Hepatocyte (in vitro differentiated cells): ENCODE results near the gene GP1BB. TPM values are rescaled to one million over a fixed set of nuclear protein-coding genes. Genes with fewer than 3 reads are reported as not detected.
A peak's percentile ranks its signal among the peaks of the same experiment; 100 is the strongest.

ENCODE experiments used
- DNase-seq: peaks from one replicate; pipeline ENCODE4 v3.0.0-alpha.2; 2016; ENCODE audit warnings: low spot score
- H2AFZ ChIP-seq: fragments of 200-600 bp; sonication (generic); 2 replicates; pipeline ENCODE4 v1.6.0; 2016; ENCODE audit warnings: antibody characterized with exemption, mild to moderate bottlenecking
- H3K27ac ChIP-seq: fragments of 200-600 bp; sonication (generic); 2 replicates; pipeline ENCODE4 v1.5.1; 2016; ENCODE audit warnings: mild to moderate bottlenecking
- H3K27me3 ChIP-seq: fragments of 200-600 bp; sonication (generic); 2 replicates; pipeline ENCODE4 v1.6.1; 2016
- H3K36me3 ChIP-seq: fragments of 200-600 bp; sonication (generic); replicated peaks from 2 replicates; pipeline ENCODE4 v1.5.1; 2016; ENCODE audit warnings: low read depth; ENCODE audit not compliant: insufficient read depth
- H3K4me1 ChIP-seq: fragments of 200-600 bp; sonication (generic); 2 replicates; pipeline ENCODE4 v1.5.1; 2016; ENCODE audit warnings: mild to moderate bottlenecking, moderate library complexity; ENCODE audit not compliant: insufficient read depth
- H3K4me2 ChIP-seq: fragments of 200-600 bp; sonication (generic); 2 replicates; pipeline ENCODE4 v1.6.0; 2016
- H3K4me3 ChIP-seq: fragments of 200-600 bp; sonication (generic); 2 replicates; pipeline ENCODE4 v1.5.1; 2016; ENCODE audit warnings: mild to moderate bottlenecking
- H3K79me2 ChIP-seq: fragments of 200-600 bp; sonication (generic); 2 replicates; pipeline ENCODE4 v1.6.0; 2017; ENCODE audit warnings: mild to moderate bottlenecking
- H3K9me2 ChIP-seq: fragments of 200-600 bp; sonication (generic); replicated peaks from 2 replicates; pipeline ENCODE4 v1.6.0; 2017; ENCODE audit warnings: mild to moderate bottlenecking; ENCODE audit not compliant: insufficient read depth
- H3K9me3 ChIP-seq: fragments of 200-600 bp; sonication (generic); 2 replicates; pipeline ENCODE4 v1.5.1; 2016; ENCODE audit warnings: low read depth, mild to moderate bottlenecking
- H4K20me1 ChIP-seq: fragments of 200-600 bp; sonication (generic); 2 replicates; pipeline ENCODE4 v1.6.0; 2016; ENCODE audit warnings: mild to moderate bottlenecking; ENCODE audit not compliant: insufficient read depth, poor library complexity, severe bottlenecking
- EZH2 ChIP-seq: fragments of 200-600 bp; sonication (generic); IDR thresholded peaks from 2 replicates; pipeline ENCODE4 v1.6.1; 2016; ENCODE audit warnings: antibody characterized with exemption, mild to moderate bottlenecking, borderline replicate concordance
- EZH2phosphoT487 ChIP-seq: fragments of 200-600 bp; sonication (generic); IDR thresholded peaks from one replicate; pipeline ENCODE4 v1.6.1; 2018; ENCODE audit warnings: antibody characterized with exemption, mild to moderate bottlenecking, low read depth, moderate library complexity; ENCODE audit not compliant: unreplicated experiment, severe bottlenecking
- whole genome bisulfite sequencing: methylation state at CpG from one replicate; pipeline ENCODE4 v1.1.6; 2016; ENCODE audit warnings: low lambda C conversion rate; ENCODE audit errors: missing lambda C conversion rate; 5-methylcytosine and 5-hydroxymethylcytosine counted together
- polyA plus RNA-seq: library from polyadenylated mRNA; unstranded; fragments of >200 nt; fragmentation: Nextera tagmentation; extraction: Ambion mirVana; gene quantifications from 2 replicates; pipeline ENCODE4 v1.2.1, GENCODE V29; 2016
- total RNA-seq: library from RNA; depleted of rRNA; stranded (reverse); fragments of >200 nt; gene quantifications from 2 replicates; pipeline ENCODE4 v1.2.3, GENCODE V29; 2014
- TF ChIP-seq, protein P1 (sequence below): fragments of 200-600 bp; sonication (generic); IDR thresholded peaks from 2 replicates; pipeline ENCODE4 v1.5.1; 2016; ENCODE audit warnings: antibody characterized with exemption, mild to moderate bottlenecking; ENCODE audit not compliant: poor library complexity

Gene GP1BB
- total and polyA plus RNA-seq, 2 experiments from 2014 or later, result 2.5 to 2.8 TPM

DNA sequence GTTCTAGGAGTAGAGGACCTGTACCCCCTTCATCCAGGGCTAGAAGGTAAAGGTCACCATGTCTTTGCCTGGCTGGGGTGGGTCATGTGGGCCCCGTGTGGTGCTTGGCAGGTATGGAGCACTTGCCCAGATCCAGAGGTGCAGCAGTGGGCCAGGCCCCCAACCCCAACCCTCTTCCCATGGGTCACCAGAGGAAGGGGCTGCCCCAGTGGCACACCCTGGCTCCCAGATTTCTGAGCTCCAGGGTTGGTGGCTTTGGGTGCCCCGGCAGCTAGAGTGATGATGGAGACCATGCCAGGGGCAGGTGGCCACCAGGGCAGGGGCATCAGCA, 2.4 kb upstream of the GP1BB start:
- WGBS, result 88% methylated on average over 2 of the region's 2 CpGs
- Histone ChIP-seq H2AFZ (no peak overlapping the region), H3K27me3 (peaks cover 77% of the 10 kb centered on the region), H3K79me2 (no peaks in the 10 kb centered on the region), H4K20me1 (peaks cover 5% of the 10 kb centered on the region), H3K9me3 (no peaks in the 10 kb centered on the region), H3K4me2 (no peak overlapping the region), H3K27ac (no peak overlapping the region), H3K9me2 (no peaks in the 10 kb centered on the region), H3K4me1 (peaks cover 24% of the 10 kb centered on the region), H3K4me3 (no peak overlapping the region), H3K36me3 (no peaks in the 10 kb centered on the region)
- no peak for TF ChIP-seq EZH2phosphoT487
- TF ChIP-seq, protein P1, sequence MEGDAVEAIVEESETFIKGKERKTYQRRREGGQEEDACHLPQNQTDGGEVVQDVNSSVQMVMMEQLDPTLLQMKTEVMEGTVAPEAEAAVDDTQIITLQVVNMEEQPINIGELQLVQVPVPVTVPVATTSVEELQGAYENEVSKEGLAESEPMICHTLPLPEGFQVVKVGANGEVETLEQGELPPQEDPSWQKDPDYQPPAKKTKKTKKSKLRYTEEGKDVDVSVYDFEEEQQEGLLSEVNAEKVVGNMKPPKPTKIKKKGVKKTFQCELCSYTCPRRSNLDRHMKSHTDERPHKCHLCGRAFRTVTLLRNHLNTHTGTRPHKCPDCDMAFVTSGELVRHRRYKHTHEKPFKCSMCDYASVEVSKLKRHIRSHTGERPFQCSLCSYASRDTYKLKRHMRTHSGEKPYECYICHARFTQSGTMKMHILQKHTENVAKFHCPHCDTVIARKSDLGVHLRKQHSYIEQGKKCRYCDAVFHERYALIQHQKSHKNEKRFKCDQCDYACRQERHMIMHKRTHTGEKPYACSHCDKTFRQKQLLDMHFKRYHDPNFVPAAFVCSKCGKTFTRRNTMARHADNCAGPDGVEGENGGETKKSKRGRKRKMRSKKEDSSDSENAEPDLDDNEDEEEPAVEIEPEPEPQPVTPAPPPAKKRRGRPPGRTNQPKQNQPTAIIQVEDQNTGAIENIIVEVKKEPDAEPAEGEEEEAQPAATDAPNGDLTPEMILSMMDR, result no peak
- no peak for TF ChIP-seq EZH2
- no peak for DNase-seq

DNA sequence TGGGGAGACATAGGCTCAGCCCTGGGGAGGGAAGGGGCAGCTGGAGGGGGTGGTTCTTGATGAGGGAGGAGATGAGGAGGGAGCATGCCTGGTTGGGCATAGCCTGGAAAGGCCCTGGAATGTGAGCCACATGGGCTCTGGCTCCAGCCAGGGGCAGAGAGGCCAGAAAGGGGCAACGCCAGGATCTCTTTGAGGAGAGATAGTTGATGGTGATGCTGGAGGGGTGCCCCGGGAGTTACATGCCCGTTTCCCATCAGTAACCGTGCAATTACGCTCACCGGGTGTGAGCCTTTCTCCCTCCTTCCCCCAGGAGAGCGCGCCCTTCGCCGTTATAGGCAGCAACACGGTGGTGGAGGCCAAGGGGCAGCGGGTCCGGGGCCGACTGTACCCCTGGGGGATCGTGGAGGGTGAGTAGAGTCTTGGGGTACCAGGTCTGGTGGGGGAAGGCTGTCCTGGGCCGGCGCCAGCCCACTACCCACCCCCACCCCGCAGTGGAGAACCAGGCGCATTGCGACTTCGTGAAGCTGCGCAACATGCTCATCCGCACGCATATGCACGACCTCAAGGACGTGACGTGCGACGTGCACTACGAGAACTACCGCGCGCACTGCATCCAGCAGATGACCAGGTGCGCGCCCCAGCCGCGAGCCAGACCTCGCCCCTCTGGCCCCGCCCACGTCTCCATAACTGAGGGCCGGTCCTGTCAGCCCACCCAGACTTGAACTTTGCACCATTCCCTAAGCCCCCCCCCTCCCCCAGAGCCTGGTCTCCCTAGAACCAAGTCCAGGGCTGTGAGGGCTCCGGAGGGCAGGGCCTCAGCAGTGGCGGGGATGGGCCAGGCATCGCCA, 1.8 kb upstream of the GP1BB start:
- Histone ChIP-seq H3K9me3 (no peaks in the 10 kb centered on the region), H3K27me3 (peaks cover 73% of the 10 kb centered on the region), H2AFZ (no peak overlapping the region), H3K4me3 (no peak overlapping the region), H4K20me1 (peaks cover 5% of the 10 kb centered on the region), H3K9me2 (no peaks in the 10 kb centered on the region), H3K27ac (no peak overlapping the region), H3K4me1 (peaks cover 24% of the 10 kb centered on the region), H3K79me2 (no peaks in the 10 kb centered on the region), H3K4me2 (peak overlapping the region; percentile 25), H3K36me3 (no peaks in the 10 kb centered on the region)
- TF ChIP-seq, protein P1, result no peak
- TF ChIP-seq EZH2 (no peak), EZH2phosphoT487 (no peak)
- 49% methylated on average over 32 of the region's 44 CpGs for WGBS
- peak; percentile 50 for DNase-seq

DNA sequence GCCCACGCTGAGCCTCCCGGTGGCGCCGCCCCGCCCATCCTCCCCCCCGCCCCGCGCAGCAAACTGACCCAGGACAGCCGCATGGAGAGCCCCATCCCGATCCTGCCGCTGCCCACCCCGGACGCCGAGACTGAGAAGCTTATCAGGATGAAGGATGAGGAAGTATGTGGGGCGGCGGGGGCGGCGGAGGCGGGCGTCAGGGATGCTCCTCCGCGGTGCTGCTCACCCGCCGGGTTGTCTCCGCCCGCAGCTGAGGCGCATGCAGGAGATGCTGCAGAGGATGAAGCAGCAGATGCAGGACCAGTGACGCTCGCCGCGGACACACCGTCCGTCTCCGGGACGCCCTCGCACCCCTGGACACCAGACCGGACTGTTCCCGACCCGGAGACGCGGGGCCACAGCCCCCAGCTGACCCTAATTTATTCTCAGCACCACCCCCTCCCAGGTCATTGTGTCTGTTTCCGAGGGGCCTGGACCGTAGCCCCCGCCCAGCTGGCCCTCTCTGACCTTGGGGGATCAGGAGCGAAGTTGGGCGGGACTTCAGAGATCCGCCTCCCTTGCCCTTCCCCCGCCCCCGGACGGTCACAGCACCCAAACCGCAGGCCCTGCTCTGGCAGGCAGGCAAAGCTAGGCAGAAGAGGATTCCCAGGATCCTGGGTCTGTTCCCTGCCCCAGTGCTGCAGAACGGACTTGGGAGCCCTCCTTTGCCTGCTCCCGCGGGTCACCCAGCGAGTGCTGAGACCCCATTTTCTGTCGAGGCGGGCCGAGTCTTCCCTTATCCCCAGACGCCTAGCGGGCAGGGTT, 959 bp upstream of the GP1BB start:
- Histone ChIP-seq H4K20me1 (peaks cover 5% of the 10 kb centered on the region), H3K4me3 (no peak overlapping the region), H3K27me3 (peaks cover 70% of the 10 kb centered on the region), H3K27ac (no peak overlapping the region), H2AFZ (no peak overlapping the region), H3K79me2 (no peaks in the 10 kb centered on the region), H3K9me2 (no peaks in the 10 kb centered on the region), H3K9me3 (no peaks in the 10 kb centered on the region), H3K4me2 (peak overlapping the region; percentile 79), H3K4me1 (peaks cover 24% of the 10 kb centered on the region), H3K36me3 (no peaks in the 10 kb centered on the region)
- TF ChIP-seq, protein P1, result no peak
- TF ChIP-seq EZH2, result no peak
- no peak for TF ChIP-seq EZH2phosphoT487
- WGBS, result 33% methylated on average over 33 of the region's 60 CpGs
- no peak for DNase-seq
